ENCODE measurements around the gene TM7SF2. TPM values are rescaled to one million over a fixed set of nuclear protein-coding genes. Genes with fewer than 3 reads are reported as not detected.

The TM7SF2 gene
- total and polyA plus RNA-seq, 2 of the 13 experiments (the other 11 are each of a cell fraction or from before 2014, with no cell fraction given), result 56.0 to 66.9 TPM

GRCh38 chr11:65107078-65107477, 4.6 kb upstream of the TM7SF2 start (continued):
- TF ChIP-seq, protein P1, sequence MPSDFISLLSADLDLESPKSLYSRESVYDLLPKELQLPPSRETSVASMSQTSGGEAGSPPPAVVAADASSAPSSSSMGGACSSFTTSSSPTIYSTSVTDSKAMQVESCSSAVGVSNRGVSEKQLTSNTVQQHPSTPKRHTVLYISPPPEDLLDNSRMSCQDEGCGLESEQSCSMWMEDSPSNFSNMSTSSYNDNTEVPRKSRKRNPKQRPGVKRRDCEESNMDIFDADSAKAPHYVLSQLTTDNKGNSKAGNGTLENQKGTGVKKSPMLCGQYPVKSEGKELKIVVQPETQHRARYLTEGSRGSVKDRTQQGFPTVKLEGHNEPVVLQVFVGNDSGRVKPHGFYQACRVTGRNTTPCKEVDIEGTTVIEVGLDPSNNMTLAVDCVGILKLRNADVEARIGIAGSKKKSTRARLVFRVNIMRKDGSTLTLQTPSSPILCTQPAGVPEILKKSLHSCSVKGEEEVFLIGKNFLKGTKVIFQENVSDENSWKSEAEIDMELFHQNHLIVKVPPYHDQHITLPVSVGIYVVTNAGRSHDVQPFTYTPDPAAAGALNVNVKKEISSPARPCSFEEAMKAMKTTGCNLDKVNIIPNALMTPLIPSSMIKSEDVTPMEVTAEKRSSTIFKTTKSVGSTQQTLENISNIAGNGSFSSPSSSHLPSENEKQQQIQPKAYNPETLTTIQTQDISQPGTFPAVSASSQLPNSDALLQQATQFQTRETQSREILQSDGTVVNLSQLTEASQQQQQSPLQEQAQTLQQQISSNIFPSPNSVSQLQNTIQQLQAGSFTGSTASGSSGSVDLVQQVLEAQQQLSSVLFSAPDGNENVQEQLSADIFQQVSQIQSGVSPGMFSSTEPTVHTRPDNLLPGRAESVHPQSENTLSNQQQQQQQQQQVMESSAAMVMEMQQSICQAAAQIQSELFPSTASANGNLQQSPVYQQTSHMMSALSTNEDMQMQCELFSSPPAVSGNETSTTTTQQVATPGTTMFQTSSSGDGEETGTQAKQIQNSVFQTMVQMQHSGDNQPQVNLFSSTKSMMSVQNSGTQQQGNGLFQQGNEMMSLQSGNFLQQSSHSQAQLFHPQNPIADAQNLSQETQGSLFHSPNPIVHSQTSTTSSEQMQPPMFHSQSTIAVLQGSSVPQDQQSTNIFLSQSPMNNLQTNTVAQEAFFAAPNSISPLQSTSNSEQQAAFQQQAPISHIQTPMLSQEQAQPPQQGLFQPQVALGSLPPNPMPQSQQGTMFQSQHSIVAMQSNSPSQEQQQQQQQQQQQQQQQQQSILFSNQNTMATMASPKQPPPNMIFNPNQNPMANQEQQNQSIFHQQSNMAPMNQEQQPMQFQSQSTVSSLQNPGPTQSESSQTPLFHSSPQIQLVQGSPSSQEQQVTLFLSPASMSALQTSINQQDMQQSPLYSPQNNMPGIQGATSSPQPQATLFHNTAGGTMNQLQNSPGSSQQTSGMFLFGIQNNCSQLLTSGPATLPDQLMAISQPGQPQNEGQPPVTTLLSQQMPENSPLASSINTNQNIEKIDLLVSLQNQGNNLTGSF (CRISPR knock-in tag; IDR thresholded peaks at IDR 0.05), result no peak
- TF ChIP-seq, protein P2, sequence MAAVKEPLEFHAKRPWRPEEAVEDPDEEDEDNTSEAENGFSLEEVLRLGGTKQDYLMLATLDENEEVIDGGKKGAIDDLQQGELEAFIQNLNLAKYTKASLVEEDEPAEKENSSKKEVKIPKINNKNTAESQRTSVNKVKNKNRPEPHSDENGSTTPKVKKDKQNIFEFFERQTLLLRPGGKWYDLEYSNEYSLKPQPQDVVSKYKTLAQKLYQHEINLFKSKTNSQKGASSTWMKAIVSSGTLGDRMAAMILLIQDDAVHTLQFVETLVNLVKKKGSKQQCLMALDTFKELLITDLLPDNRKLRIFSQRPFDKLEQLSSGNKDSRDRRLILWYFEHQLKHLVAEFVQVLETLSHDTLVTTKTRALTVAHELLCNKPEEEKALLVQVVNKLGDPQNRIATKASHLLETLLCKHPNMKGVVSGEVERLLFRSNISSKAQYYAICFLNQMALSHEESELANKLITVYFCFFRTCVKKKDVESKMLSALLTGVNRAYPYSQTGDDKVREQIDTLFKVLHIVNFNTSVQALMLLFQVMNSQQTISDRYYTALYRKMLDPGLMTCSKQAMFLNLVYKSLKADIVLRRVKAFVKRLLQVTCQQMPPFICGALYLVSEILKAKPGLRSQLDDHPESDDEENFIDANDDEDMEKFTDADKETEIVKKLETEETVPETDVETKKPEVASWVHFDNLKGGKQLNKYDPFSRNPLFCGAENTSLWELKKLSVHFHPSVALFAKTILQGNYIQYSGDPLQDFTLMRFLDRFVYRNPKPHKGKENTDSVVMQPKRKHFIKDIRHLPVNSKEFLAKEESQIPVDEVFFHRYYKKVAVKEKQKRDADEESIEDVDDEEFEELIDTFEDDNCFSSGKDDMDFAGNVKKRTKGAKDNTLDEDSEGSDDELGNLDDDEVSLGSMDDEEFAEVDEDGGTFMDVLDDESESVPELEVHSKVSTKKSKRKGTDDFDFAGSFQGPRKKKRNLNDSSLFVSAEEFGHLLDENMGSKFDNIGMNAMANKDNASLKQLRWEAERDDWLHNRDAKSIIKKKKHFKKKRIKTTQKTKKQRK (IDR thresholded peaks at IDR 0.05; ENCODE audit: low read length), result no peak
- TF ChIP-seq FOXM1 (CRISPR knock-in tag; IDR thresholded peaks at IDR 0.05) (no peak), ZEB1 (IDR thresholded peaks at IDR 0.05; ENCODE audit: insufficient replicate concordance, low read depth) (no peak)

Measured in HepG2 (cell line).